GM12891 (cell line): Measurements from ENCODE around the gene RBSN.

Experiments
- POLR2A ChIP-seq: IDR thresholded peaks from 2 replicates; pipeline ENCODE4 v1.6.1; 2011; ENCODE audit warnings: low read depth, low read length, control low read depth
- POLR2AphosphoS5 ChIP-seq: IDR thresholded peaks from 2 replicates; pipeline ENCODE4 v1.6.1; 2011; ENCODE audit warnings: low read depth, low read length, control low read depth
- SPI1 ChIP-seq: IDR thresholded peaks from 2 replicates; pipeline ENCODE4 v1.6.1; 2011; ENCODE audit warnings: low read depth, low read length, control low read depth
- TAF1 ChIP-seq: IDR thresholded peaks from 2 replicates; pipeline ENCODE4 v1.6.1; 2011; ENCODE audit warnings: low read depth, low read length, control low read depth

GRCh38 chr3:15071699-15072098, 27.2 kb downstream of the RBSN start:
- TF ChIP-seq POLR2AphosphoS5 (no peak), TAF1 (no peak), POLR2A (no peak), SPI1 (no peak)
